Measurements from ENCODE around the gene SLC35G2. TPM values are rescaled to one million over a fixed set of nuclear protein-coding genes. Genes with fewer than 3 reads are reported as not detected.
"Not testable (repeated sequence)": the region's sequence is repeated elsewhere in the genome, so short reads cannot be mapped to it uniquely, and the experiment has no call there.

The SLC35G2 gene
- total and polyA plus RNA-seq, 3 experiments from 2014 or later = 0.35 to 3.3 (median 2.7) TPM

DNA sequence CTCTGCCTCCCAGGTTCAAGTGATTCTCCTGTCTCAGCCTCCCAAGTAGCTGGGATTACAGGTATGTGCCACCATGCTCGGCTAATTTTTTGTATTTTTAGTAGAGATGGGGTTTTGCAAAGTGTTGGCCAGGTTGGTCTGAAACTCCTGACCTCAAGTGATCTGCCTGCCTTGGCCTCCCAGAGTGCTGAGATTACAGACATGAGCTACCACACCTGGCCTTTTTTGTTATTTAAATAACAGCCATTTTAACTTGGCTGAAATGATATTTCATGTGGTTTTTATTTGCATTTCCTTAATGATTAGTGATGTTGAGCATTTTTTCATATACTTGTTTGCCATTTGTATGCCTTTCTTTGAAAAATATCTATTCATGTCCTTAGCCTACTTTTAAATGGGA is 78.2 kb downstream of the SLC35G2 start:
- CTCF ChIA-PET = interaction anchor here (1.0 kb wide), 2 partner anchors 9 to 35 kb away, joined by 3 to 4 read pairs; partner anchors contain the start of gene NCK1
- Mint-ChIP-seq H3K27ac (peak overlapping the region in 3 of 8 donors; percentile 11 to 56 (median 32)), H3K4me3 (peak overlapping the region in 1 of 7 donors; percentile 15), H3K4me1 (peaks cover 73 to 89% (median 84%) of the 10 kb centered on the region in 3 donors), H3K36me3 (peaks cover 6 to 23% (median 7%) of the 10 kb centered on the region in 3 donors)
- H3K27me3 Mint-ChIP-seq; H3K27ac ChIP-seq (ENCODE audit: low read depth, low read length); H3K9me3 Mint-ChIP-seq; POLR2A ChIA-PET; H3K27me3 ChIP-seq (ENCODE audit: insufficient read depth, low read length, poor library complexity, severe bottlenecking); H3K36me3 ChIP-seq (ENCODE audit: insufficient read depth, low read length); H3K9me3 ChIP-seq (ENCODE audit: low read length); H3K4me3 ChIP-seq (ENCODE audit: low read length); DNase-seq: not testable (repeated sequence)
- H3K4me1 ChIP-seq (ENCODE audit: insufficient read depth, low read length) = peaks cover 66% of the 10 kb centered on the region

DNA sequence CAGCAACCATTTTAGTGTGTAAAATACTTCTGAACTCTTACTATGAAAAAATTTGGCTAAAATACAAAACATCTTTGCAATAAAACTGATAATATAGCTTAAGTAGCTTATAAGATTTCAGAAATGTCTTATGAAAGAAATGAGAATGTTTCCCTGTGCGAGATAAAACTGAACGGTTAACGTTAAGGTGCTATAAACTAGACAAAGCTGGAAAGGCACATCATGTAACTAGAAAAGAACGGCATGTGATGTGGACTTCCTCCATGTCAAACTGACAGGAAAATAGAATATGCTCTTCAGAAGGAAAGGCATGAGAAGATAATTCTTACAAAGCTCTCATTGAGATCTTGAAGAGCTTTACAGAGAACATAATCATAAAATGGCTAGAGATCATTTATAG is 79.6 kb downstream of the SLC35G2 start:
- no peak for DNase-seq
- H3K27me3 ChIP-seq (ENCODE audit: insufficient read depth, low read length, poor library complexity, severe bottlenecking) = no peaks in the 10 kb centered on the region
- no peaks in the 10 kb centered on the region for H3K36me3 ChIP-seq (ENCODE audit: insufficient read depth, low read length)
- peaks cover 52% of the 10 kb centered on the region for H3K4me1 ChIP-seq (ENCODE audit: insufficient read depth, low read length)
- Mint-ChIP-seq H3K4me3 (peak overlapping the region in 3 of 7 donors; percentile 25 to 39 (median 29)), H3K9me3 (peaks cover 0 to 6% (median 4%) of the 10 kb centered on the region in 5 donors), H3K27ac (peak overlapping the region in 7 of 8 donors; percentile 66 to 93 (median 83)), H3K4me1 (peaks cover 68 to 86% (median 81%) of the 10 kb centered on the region in 3 donors), H3K27me3 (no peaks in the 10 kb centered on the region), H3K36me3 (peaks cover 6 to 26% (median 11%) of the 10 kb centered on the region in 3 donors)
- H3K9me3 ChIP-seq (ENCODE audit: low read length) = no peaks in the 10 kb centered on the region
- no peak overlapping the region for H3K27ac ChIP-seq (ENCODE audit: low read depth, low read length)
- ChIA-PET POLR2A (interaction anchor here (0.6 kb wide), 1 partner anchor 38 kb away, joined by 6 read pairs; no protein-coding TSS in a partner anchor), CTCF (interaction anchor here (0.6 to 1.5 kb wide), 3 partner anchors 15 to 146 kb away, joined by 3 to 4 read pairs (median 3); no protein-coding TSS in a partner anchor)
- no peak overlapping the region for H3K4me3 ChIP-seq (ENCODE audit: low read length)

DNA sequence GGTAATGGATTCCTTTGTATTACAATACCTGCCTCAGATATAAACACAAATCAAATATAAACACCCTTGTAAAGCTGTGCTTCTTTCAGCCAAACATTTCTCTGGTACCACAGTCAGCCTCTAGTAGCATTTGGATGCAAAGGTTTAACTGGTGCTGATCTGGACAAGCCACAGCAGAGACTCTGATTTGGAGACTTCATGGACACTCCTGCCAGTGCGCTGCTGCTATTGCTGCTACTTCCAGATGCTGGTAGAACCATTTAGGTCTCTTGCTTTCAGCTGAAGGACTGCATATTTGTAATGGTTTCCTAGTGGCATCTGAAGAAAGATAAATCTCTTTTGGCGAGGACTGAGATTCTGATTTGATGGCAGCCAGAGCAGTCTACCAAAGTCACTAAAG is 80.0 kb downstream of the SLC35G2 start:
- POLR2A ChIA-PET = interaction anchor here (0.6 kb wide), 1 partner anchor 38 kb away, joined by 6 read pairs; no protein-coding TSS in a partner anchor
- no peaks in the 10 kb centered on the region for H3K27me3 Mint-ChIP-seq
- peaks cover 9 to 29% (median 15%) of the 10 kb centered on the region in 3 donors for H3K36me3 Mint-ChIP-seq
- H3K4me1 Mint-ChIP-seq = peaks cover 66 to 82% (median 77%) of the 10 kb centered on the region in 3 donors
- CTCF ChIA-PET = interaction anchor here (1.2 to 1.5 kb wide), 2 partner anchors 15 to 146 kb away, joined by 3 to 4 read pairs; no protein-coding TSS in a partner anchor
- DNase-seq = no peak
- Histone ChIP-seq H3K4me1 (ENCODE audit: insufficient read depth, low read length) (peaks cover 48% of the 10 kb centered on the region), H3K4me3 (ENCODE audit: low read length) (no peak overlapping the region), H3K9me3 (ENCODE audit: low read length) (no peaks in the 10 kb centered on the region), H3K36me3 (ENCODE audit: insufficient read depth, low read length) (no peaks in the 10 kb centered on the region), H3K27ac (ENCODE audit: low read depth, low read length) (no peak overlapping the region), H3K27me3 (ENCODE audit: insufficient read depth, low read length, poor library complexity, severe bottlenecking) (no peaks in the 10 kb centered on the region)
- peak overlapping the region; percentile 16 to 93 (median 82) for H3K27ac Mint-ChIP-seq
- peaks cover 0 to 10% (median 7%) of the 10 kb centered on the region in 5 donors for H3K9me3 Mint-ChIP-seq
- peak overlapping the region in 3 of 7 donors; percentile 4 to 39 (median 25) for H3K4me3 Mint-ChIP-seq

DNA sequence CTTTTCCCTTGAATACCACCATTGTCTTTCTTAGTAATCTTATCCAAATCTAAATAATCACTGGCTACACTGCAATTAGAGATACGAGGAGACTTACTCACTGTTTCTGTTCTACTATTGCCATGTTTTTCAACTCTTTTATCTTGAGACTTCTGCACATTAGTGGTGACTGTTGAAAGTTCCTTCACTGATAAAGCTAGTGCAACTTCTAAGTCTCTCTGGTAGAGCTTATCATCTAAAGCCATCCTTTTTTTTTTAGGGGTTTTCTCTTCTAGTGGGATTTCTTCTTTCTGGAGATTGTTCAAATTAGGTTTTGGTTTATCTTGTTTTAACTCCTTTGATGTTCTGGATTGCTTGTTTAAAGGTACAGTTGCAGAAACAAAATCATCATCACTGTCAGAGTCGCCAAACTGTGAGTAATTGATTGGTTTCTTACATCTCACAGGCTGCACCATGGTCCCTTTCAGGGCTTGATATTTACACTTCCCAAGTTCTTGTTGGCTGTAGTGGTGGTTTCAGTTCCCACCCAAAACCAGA is 80.8 kb downstream of the SLC35G2 start:
- DNase-seq = no peak
- peaks cover 62 to 76% (median 73%) of the 10 kb centered on the region in 3 donors for H3K4me1 Mint-ChIP-seq
- Histone ChIP-seq H3K4me3 (ENCODE audit: low read length) (no peak overlapping the region), H3K4me1 (ENCODE audit: insufficient read depth, low read length) (peaks cover 41% of the 10 kb centered on the region), H3K36me3 (ENCODE audit: insufficient read depth, low read length) (no peaks in the 10 kb centered on the region), H3K27ac (ENCODE audit: low read depth, low read length) (no peak overlapping the region), H3K27me3 (ENCODE audit: insufficient read depth, low read length, poor library complexity, severe bottlenecking) (no peaks in the 10 kb centered on the region), H3K9me3 (ENCODE audit: low read length) (peaks cover 6% of the 10 kb centered on the region)
- H3K27me3 Mint-ChIP-seq = no peaks in the 10 kb centered on the region
- CTCF ChIA-PET = no interaction called here
- peaks cover 0 to 16% (median 11%) of the 10 kb centered on the region in 5 donors for H3K9me3 Mint-ChIP-seq
- peaks cover 9 to 31% (median 21%) of the 10 kb centered on the region in 3 donors for H3K36me3 Mint-ChIP-seq
- peak overlapping the region in 6 of 7 donors; percentile 6 to 72 (median 48) for H3K4me3 Mint-ChIP-seq
- H3K27ac Mint-ChIP-seq = peak overlapping the region; percentile 58 to 93 (median 80)
- POLR2A ChIA-PET = no interaction called here

DNA sequence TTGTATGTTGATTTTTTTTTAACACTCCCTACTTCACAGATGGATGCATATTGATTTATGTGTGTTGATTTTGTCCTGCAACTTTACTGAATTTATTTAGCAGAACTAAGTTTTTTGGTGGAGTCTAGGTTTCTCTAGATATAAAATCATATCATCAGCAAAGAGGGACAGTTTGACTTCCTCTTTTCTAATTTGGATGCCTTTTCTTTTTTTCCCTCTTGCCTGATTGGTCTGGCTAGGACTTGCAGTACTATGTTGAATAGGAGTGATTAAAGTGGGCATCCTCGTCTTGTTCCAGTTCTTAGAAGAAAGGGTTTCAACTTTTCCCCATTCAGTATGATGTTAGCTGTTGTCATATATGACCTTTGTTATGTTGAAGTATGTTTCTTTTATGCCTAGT is 81.8 kb downstream of the SLC35G2 start:
- H3K36me3 ChIP-seq (ENCODE audit: insufficient read depth, low read length); H3K27me3 ChIP-seq (ENCODE audit: insufficient read depth, low read length, poor library complexity, severe bottlenecking); CTCF ChIA-PET; H3K27ac ChIP-seq (ENCODE audit: low read depth, low read length); H3K9me3 ChIP-seq (ENCODE audit: low read length); H3K27me3 Mint-ChIP-seq; H3K4me3 ChIP-seq (ENCODE audit: low read length); DNase-seq: not testable (repeated sequence)
- H3K4me1 ChIP-seq (ENCODE audit: insufficient read depth, low read length) = peaks cover 44% of the 10 kb centered on the region
- peaks cover 0 to 19% (median 16%) of the 10 kb centered on the region in 5 donors for H3K9me3 Mint-ChIP-seq
- POLR2A ChIA-PET = interaction anchor here (0.6 kb wide), 1 partner anchor 39 kb away, joined by 3 read pairs; the partner anchor contains the start of gene NCK1
- H3K4me3 Mint-ChIP-seq = peak overlapping the region in 5 of 7 donors; percentile 21 to 64 (median 34)
- peaks cover 9 to 32% (median 20%) of the 10 kb centered on the region in 3 donors for H3K36me3 Mint-ChIP-seq
- H3K4me1 Mint-ChIP-seq = peaks cover 65 to 75% (median 74%) of the 10 kb centered on the region in 3 donors
- H3K27ac Mint-ChIP-seq = peak overlapping the region in 7 of 8 donors; percentile 22 to 89 (median 78)

DNA sequence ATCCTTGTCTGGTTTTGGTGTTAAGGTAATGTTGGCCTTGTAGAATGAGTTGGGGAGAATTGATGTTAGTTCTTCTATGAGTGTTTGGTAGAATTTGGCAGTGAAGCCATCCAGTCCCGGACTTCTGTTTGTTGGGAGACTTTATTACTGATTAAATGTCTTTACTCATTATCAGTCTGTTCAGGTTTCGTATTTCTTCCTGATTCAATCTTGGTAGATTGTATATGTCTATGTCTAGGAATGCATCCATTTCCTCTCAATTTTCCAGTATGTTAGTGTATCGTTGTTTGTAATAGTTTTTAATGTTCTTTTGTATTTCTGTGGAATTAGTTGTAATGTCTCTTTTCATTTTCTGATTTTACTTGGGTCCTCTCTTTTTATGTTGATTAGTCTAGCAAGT is 82.5 kb downstream of the SLC35G2 start:
- Mint-ChIP-seq H3K4me3 (peak overlapping the region in 4 of 7 donors; percentile 23 to 64 (median 32)), H3K4me1 (peaks cover 64 to 76% (median 74%) of the 10 kb centered on the region in 3 donors), H3K27ac (peak overlapping the region in 7 of 8 donors; percentile 23 to 89 (median 77)), H3K27me3 (no peaks in the 10 kb centered on the region), H3K36me3 (peaks cover 12 to 32% (median 19%) of the 10 kb centered on the region in 3 donors), H3K9me3 (peaks cover 0 to 23% (median 19%) of the 10 kb centered on the region in 5 donors)
- Histone ChIP-seq H3K4me3 (ENCODE audit: low read length) (no peak overlapping the region), H3K4me1 (ENCODE audit: insufficient read depth, low read length) (peaks cover 51% of the 10 kb centered on the region), H3K36me3 (ENCODE audit: insufficient read depth, low read length) (no peaks in the 10 kb centered on the region), H3K9me3 (ENCODE audit: low read length) (peaks cover 6% of the 10 kb centered on the region), H3K27me3 (ENCODE audit: insufficient read depth, low read length, poor library complexity, severe bottlenecking) (no peaks in the 10 kb centered on the region), H3K27ac (ENCODE audit: low read depth, low read length) (no peak overlapping the region)
- no peak for DNase-seq
- ChIA-PET CTCF (no interaction called here), POLR2A (no interaction called here)

DNA sequence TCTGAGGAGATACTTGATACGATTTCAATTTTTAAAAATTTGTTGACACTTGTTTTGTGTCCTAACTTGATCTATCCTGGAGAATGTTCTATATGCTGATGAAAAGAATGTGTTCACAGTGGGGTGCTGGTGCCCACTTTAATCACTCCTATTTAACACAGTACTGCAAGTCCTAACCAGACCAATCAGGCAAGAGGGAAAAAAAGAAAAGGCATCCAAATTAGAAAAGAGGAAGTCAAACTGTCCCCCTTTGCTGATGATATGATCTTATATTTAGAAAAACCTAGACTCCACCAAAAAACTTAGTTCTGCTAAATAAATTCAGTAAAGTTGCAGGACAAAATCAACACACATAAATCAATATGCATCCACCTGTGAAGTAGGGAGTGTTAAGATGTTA is 83.6 kb downstream of the SLC35G2 start:
- CTCF ChIA-PET; H3K36me3 ChIP-seq (ENCODE audit: insufficient read depth, low read length); H3K27me3 Mint-ChIP-seq; H3K4me3 ChIP-seq (ENCODE audit: low read length); POLR2A ChIA-PET; H3K27me3 ChIP-seq (ENCODE audit: insufficient read depth, low read length, poor library complexity, severe bottlenecking); H3K27ac ChIP-seq (ENCODE audit: low read depth, low read length); H3K9me3 ChIP-seq (ENCODE audit: low read length); DNase-seq: not testable (repeated sequence)
- Mint-ChIP-seq H3K4me1 (peaks cover 72 to 78% (median 74%) of the 10 kb centered on the region in 3 donors), H3K4me3 (peak overlapping the region in 1 of 7 donors; percentile 2), H3K36me3 (peaks cover 11 to 28% (median 19%) of the 10 kb centered on the region in 3 donors), H3K9me3 (peaks cover 0 to 23% (median 19%) of the 10 kb centered on the region in 5 donors), H3K27ac (peak overlapping the region in 2 of 8 donors; percentile 15 to 42)
- peaks cover 57% of the 10 kb centered on the region for H3K4me1 ChIP-seq (ENCODE audit: insufficient read depth, low read length)

DNA sequence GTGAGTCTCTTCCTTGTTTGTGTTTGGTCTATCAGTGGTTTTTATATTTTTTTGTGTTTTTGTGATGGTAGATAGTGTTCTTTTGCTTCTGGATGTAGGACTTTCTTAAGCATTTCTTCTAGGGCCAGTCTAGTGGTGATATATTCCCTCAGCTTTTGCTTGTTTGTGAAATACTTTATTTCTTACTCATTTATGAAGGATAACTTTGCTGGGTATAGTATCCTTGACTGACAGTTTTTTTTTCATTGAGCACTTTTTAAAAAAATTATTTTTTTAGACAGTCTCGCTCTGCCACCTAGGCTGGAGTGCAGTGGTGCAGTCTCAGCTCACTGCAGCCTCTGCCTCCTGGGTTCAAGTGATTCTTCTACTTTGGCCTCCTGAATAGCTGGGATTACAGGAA is 85.0 kb downstream of the SLC35G2 start:
- H3K27me3 Mint-ChIP-seq = no peaks in the 10 kb centered on the region
- H3K4me1 Mint-ChIP-seq = peaks cover 76 to 81% (median 76%) of the 10 kb centered on the region in 3 donors
- H3K36me3 Mint-ChIP-seq = peaks cover 10 to 26% (median 19%) of the 10 kb centered on the region in 3 donors
- peaks cover 0 to 23% (median 19%) of the 10 kb centered on the region in 5 donors for H3K9me3 Mint-ChIP-seq
- H3K27ac ChIP-seq (ENCODE audit: low read depth, low read length) = no peak overlapping the region
- peak overlapping the region in 1 of 7 donors; percentile 4 for H3K4me3 Mint-ChIP-seq
- H3K36me3 ChIP-seq (ENCODE audit: insufficient read depth, low read length) = no peaks in the 10 kb centered on the region
- ChIA-PET POLR2A (no interaction called here), CTCF (no interaction called here)
- H3K4me3 ChIP-seq (ENCODE audit: low read length) = no peak overlapping the region
- no peaks in the 10 kb centered on the region for H3K27me3 ChIP-seq (ENCODE audit: insufficient read depth, low read length, poor library complexity, severe bottlenecking)
- peak overlapping the region in 2 of 8 donors; percentile 51 to 69 for H3K27ac Mint-ChIP-seq
- DNase-seq = no peak
- H3K9me3 ChIP-seq (ENCODE audit: low read length) = peaks cover 6% of the 10 kb centered on the region
- H3K4me1 ChIP-seq (ENCODE audit: insufficient read depth, low read length) = peaks cover 58% of the 10 kb centered on the region
